ENCODE results near the gene FLAD1. TPM values are rescaled to one million over a fixed set of nuclear protein-coding genes. Genes with fewer than 3 reads are reported as not detected.
"Not testable (repeated sequence)": the region's sequence is repeated elsewhere in the genome, so short reads cannot be mapped to it uniquely, and the experiment has no call there.

The FLAD1 gene
- total and polyA plus RNA-seq, 7 donors: 17.5 to 36.5 (median 22.8) TPM

GRCh38 chr1:154974808-154975408, 8.2 kb upstream of the FLAD1 start:
- intact Hi-C loops (cut with DNase I): loop anchor here (1.0 to 5.0 kb wide), 4 partner anchors 27 to 87 kb away; partner anchors contain the start of genes EFNA4 and ZBTB7B
- 0% methylated on average over 30 of the region's 30 CpGs for WGBS, 2 donors
- TF ChIP-seq POLR2AphosphoS5 (IDR thresholded peaks at IDR 0.05): peak; percentile 27 to 91 (median 79)
- peak in 1 of 4 donors; percentile 34 for TF ChIP-seq EP300 (IDR thresholded peaks at IDR 0.05)
- no peak for TF ChIP-seq CTCF (IDR thresholded peaks at IDR 0.05)
- peak; percentile 49 to 59 for TF ChIP-seq POLR2A (IDR thresholded peaks at IDR 0.05)
- Histone ChIP-seq H3K4me3 (peak overlapping the region; percentile 46 to 77 (median 70)), H3K4me1 (peaks cover 0 to 45% (median 39%) of the 10 kb centered on the region in 4 donors), H3K9me3 (no peaks in the 10 kb centered on the region), H3K27ac (peak overlapping the region; percentile 95 to 98 (median 96)), H3K27me3 (no peaks in the 10 kb centered on the region), H3K36me3 (peaks cover 0 to 10% (median 0%) of the 10 kb centered on the region in 4 donors)
- peak; percentile 97 for DNase-seq

- Histone ChIP-seq H3K4me1 (peaks cover 0 to 38% (median 33%) of the 10 kb centered on the region in 4 donors), H3K27ac (peak overlapping the region; percentile 95 to 98 (median 96)), H3K27me3 (no peaks in the 10 kb centered on the region), H3K4me3 (peak overlapping the region; percentile 46 to 77 (median 70)), H3K36me3 (peaks cover 0 to 10% (median 0%) of the 10 kb centered on the region in 4 donors), H3K9me3 (no peaks in the 10 kb centered on the region)
- DNase-seq: peak; percentile 86
- intact Hi-C loops (cut with DNase I): loop anchor here (1.0 kb wide), 1 partner anchor 42 kb away; no protein-coding TSS in a partner anchor
- TF ChIP-seq POLR2AphosphoS5 (IDR thresholded peaks at IDR 0.05) (peak in 1 of 4 donors; percentile 27), POLR2A (IDR thresholded peaks at IDR 0.05) (no peak)
- 0 to 1% methylated on average over 24 of the region's 24 CpGs for whole genome bisulfite sequencing, 2 donors
Observed at GRCh38 chr1:154975409-154976059, 7.6 kb upstream of the FLAD1 start.

GRCh38 chr1:154977762-154978161, 5.4 kb upstream of the FLAD1 start:
- H3K4me1 ChIP-seq: peaks cover 0 to 24% (median 18%) of the 10 kb centered on the region in 4 donors
- DNase-seq; intact Hi-C loops (cut with DNase I); H3K27ac ChIP-seq; H3K9me3 ChIP-seq; H3K27me3 ChIP-seq; H3K4me3 ChIP-seq; H3K36me3 ChIP-seq: not testable (repeated sequence)
- WGBS, 2 donors: 66 to 67% methylated on average over 3 of the region's 3 CpGs

GRCh38 chr1:154978360-154978759, 4.8 kb upstream of the FLAD1 start:
- H3K36me3 ChIP-seq: peaks cover 0 to 10% (median 0%) of the 10 kb centered on the region in 4 donors
- no peak overlapping the region for H3K4me3 ChIP-seq
- H3K27ac ChIP-seq: no peak overlapping the region
- DNase-seq: no peak
- H3K27me3 ChIP-seq: no peaks in the 10 kb centered on the region
- 95% methylated on average over 3 of the region's 3 CpGs for WGBS, 2 donors
- TF ChIP-seq POLR2AphosphoS5 (IDR thresholded peaks at IDR 0.05) (no peak), CTCF (IDR thresholded peaks at IDR 0.05) (no peak), EP300 (IDR thresholded peaks at IDR 0.05) (no peak), POLR2A (IDR thresholded peaks at IDR 0.05) (no peak)
- H3K9me3 ChIP-seq: no peaks in the 10 kb centered on the region
- H3K4me1 ChIP-seq: peaks cover 0 to 19% (median 13%) of the 10 kb centered on the region in 4 donors
- intact Hi-C loops (cut with DNase I): no loop called here

- Histone ChIP-seq H3K9me3 (no peaks in the 10 kb centered on the region), H3K27ac (peak overlapping the region in 3 of 4 donors; percentile 63 to 84 (median 80)), H3K27me3 (no peaks in the 10 kb centered on the region), H3K4me1 (peaks cover 0 to 23% (median 20%) of the 10 kb centered on the region in 4 donors), H3K36me3 (peaks cover 0 to 16% (median 2%) of the 10 kb centered on the region in 4 donors), H3K4me3 (peak overlapping the region; percentile 28 to 78 (median 62))
- 64 to 70% methylated on average over 6 of the region's 6 CpGs for WGBS, 2 donors
- DNase-seq: no peak
- intact Hi-C loops (cut with DNase I): no loop called here
- TF ChIP-seq POLR2AphosphoS5 (IDR thresholded peaks at IDR 0.05): no peak
- no peak for TF ChIP-seq CTCF (IDR thresholded peaks at IDR 0.05)
- TF ChIP-seq EP300 (IDR thresholded peaks at IDR 0.05): no peak
- TF ChIP-seq POLR2A (IDR thresholded peaks at IDR 0.05): no peak
Observed at GRCh38 chr1:154982341-154982740, 803 bp upstream of the FLAD1 start.
